GM21825 (cell line): ENCODE measurements around the gene SNCB.

ENCODE experiments used
- ATAC-seq: cut with Tn5 transposase; IDR thresholded peaks from one replicate; pipeline ENCODE4 v1.9.1; 2021; ENCODE audit warnings: mild to moderate bottlenecking, moderate library complexity; ENCODE audit not compliant: unreplicated experiment

Gene SNCB

DNA sequence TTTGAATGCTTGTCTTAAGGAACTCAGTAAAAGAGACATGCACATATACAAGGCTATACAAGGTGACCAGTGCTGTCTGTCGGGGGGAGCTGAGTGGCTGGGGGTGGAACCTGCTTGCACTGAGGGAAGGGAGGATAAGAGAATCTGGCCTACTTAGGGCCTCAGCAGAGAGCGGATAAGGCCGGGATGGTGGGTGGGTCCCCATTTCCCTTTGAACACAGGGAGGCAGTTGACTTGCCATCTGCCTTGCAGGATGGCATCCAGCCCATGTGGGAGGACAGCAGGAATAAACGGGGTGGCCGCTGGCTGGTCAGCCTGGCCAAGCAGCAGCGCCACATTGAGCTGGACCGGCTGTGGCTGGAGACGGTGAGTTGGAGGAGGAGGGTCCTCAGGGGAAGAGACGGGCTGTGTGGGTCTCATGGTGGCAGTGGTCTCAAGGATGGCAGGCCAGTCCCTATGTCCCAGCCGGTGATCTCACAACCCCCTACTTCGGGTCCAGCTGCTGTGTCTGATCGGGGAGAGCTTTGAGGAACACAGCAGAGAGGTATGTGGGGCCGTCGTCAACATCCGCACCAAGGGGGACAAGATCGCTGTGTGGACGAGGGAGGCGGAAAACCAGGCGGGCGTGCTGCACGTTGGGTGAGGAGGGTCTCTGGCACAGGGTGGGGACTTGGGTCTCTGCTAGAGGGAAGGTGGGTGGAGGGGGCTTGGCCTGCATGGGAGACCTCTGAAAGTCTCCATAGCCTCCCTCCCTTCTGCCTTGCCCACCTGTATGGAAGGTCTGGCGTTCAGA lies 14.7 kb upstream of the SNCB start:
- no peak for ATAC-seq

DNA sequence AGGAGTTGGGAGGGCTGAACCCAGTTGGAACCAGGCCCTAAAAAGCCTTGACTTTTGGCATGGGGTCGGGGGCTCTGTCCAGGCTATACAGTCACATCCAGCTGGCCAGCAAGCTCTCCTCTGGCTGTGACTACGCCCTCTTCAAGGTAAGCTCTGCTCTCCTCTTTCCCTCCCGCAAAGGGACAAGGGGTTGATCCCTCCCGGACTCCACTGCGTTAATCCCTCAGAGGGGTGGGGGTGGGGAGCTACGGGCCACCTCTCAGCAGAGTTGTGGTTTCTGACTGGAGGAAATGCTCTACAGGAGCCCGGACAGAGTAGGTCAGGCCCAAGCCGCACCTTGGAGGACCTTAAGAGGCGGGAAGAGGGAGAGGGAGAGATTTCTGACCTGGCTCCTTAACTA lies 14.0 kb upstream of the SNCB start:
- ATAC-seq, result no peak

- no peak for ATAC-seq
Observed at GRCh38 chr5:176643491-176644219, 13.3 kb upstream of the SNCB start.

- no peak for ATAC-seq
Observed at GRCh38 chr5:176642675-176643490, 12.5 kb upstream of the SNCB start.

- no peak for ATAC-seq
Observed at GRCh38 chr5:176640616-176641015, 10.3 kb upstream of the SNCB start.

DNA sequence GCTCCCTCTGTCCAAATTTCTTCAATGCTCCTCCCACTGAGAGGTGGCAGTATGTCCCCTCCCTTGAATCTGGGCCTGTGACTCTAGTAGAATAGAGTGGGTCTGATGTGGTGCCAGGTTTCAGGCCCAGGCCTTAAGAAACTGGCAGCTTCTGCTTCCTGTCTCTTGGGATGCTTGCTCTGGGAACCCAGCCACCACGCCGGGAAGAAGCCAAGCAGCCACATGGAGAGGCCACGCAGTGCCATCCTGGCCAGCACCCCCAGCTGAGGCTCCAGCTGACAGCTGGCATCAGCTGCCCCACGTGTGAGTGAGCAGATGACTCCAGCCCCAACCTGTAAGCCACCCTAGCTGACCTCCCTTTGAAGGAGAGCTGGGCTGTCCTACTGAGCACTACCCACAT lies 9.6 kb upstream of the SNCB start:
- ATAC-seq, result no peak

- no peak for ATAC-seq
Observed at GRCh38 chr5:176639208-176639607, 8.9 kb upstream of the SNCB start.

DNA sequence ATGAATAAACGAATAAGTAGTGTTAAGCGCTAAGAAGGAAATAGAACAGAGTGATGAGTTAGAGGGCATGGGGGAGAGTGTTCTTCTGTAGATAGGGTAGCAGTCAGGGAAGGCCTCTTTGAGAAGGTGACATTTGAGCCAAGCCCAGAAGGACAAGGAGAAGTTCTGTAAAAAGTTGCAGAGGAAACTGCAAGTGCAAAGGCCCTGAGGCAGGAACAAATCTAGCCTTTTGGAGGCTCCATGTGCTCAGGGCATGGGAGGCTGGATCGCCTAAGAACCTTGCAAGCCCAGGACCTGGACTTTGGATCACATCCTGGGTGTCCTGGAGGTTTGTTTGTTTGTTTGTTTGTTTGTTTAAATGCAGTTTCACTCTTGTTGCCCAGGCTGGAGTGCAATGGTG lies 8.1 kb upstream of the SNCB start:
- no peak for ATAC-seq

GRCh38 chr5:176637556-176637955 lies 7.2 kb upstream of the SNCB start:
- no peak for ATAC-seq

- no peak for ATAC-seq
Observed at GRCh38 chr5:176636426-176636825, 6.1 kb upstream of the SNCB start.

GRCh38 chr5:176633598-176633997 lies 3.3 kb upstream of the SNCB start:
- no peak for ATAC-seq

DNA sequence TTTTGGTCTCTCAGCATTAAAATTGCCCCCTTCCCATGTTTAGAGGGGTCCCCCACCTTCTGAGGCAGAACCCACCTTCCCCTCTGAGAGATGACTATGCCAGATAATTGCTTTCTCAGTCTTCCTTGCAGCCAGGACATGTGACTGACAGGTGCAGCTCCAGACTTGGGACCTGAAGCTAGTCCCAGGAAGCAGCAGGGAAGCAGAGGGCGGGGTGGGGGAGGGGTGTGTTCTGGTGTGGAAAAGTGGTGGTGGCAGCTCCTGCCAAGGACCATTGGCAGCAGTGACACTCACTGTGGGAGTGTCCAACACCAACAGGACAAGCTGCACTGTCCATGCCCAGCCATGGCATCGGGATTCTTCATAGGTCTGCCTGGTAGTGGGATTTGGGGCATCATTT lies 2.4 kb upstream of the SNCB start:
- ATAC-seq, result no peak

DNA sequence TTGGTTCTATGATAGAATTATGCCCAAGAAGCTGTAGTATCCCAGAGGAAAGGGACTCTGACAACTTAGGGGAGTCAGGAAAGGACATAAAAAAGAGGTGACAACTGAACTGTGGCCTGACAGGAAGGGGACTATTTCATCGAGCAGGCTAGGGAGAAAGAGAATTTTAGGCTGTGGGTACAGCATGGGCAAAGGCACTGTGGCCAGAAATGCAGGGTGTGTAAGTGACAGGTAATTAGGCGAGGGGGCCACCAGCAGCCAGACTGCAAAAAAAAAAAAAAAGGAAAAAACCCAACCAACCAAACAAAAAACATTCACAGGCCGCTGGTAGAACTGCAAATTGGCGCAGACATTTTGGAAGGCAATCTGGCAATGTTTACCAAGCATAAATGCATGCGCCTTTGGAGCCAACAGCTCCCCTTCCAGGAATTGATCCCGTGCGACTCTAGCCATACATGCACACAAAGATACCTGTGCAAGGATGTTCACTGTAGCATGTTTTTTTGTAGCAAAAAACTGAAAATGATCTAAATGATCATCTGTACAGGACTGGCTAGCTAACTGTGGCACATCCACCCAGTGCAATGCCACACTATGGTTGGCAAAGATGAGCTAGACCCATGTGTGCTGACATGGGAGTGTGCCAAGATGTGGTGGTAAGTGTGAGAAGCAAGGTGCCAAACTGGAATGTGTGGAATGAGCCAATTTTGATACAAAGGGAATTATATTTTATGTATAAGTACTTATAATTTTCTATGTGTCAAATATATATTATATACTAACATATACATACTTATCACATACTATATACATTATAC lies 1.3 kb upstream of the SNCB start:
- no peak for ATAC-seq

DNA sequence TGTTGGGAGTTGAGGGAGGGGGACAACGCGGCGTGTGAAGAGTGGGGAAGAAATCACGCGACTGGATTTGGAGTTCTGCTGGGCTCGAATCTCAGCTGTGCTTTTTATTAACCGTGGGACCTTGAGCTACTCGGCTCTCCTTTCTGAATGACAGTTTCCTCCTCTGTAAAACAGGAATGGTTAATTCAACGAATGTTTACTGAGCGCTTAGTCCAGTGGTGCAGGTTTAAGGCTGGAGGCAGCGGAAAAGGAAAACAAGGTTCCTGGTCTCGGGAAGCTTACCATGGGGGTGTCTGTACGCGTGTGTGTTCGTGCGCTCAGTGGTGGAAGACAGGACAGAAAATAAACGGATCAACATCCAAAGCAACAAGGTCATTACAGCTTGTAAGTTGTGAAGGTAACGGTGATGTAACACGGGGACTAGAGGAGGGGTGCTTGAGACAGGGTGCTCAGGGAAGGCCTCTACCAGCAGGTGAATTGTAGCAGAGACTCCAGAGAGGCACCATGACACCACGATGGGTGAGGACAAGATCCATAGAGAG lies 418 bp upstream of the SNCB start:
- ATAC-seq, result no peak

GRCh38 chr5:176629317-176629852 lies 949 bp downstream of the SNCB start:
- ATAC-seq, result no peak

DNA sequence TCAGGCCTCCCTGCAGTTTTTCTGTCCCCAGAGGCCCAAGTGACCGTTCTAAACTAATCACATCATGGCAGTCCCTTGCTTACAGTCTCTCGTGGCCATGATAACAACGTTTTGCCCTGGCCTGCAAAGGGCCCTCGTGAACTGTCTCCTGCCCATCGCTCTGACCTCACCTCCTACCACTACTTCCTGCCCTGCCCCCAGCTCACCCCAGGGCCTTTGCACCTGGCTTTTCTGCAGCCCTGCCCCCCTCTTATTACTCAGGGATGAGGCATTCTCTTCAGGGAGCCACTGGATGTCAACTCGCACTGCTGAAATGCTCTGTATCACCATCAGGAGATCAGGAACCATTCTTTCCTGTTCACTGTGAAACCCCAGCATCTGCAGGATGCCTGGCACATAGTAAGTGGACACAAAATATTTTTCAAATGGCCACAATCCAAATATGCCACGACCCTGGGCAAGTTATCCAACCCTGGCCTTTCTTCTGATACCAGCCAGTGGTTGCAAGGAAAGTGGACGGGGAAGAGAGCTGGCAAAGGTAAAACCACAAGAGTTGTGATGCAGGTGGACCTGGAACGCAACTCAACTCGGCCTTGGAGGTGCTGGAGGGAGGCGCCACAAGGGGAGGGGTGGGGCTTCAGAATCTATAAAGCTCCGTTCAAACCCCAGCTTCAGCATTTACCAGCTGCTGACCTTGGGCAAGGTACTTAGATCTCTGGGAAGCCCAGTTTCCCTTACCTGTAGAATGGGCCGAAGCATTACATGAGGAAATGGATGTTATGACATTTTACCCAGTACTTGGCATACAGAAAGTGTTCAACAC lies 1.7 kb downstream of the SNCB start:
- ATAC-seq, result no peak

GRCh38 chr5:176627582-176627981 lies 2.8 kb downstream of the SNCB start:
- ATAC-seq, result no peak

DNA sequence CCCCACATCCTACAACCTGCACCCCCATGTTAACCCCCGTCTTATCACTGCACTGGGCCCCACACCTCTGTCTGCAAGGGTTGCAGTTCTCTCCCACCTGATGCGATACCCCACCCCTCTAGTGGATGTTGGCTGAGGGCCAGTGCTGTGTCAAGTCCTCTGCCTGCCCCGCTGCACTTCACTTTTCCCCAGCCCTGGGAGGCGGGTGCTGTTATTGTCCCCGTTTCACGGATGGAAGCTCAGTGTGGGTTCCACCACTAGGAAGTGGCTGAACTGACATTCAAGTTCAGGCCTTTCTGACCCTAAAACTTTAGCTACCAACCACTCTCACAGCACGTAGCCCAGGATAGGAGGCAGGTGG lies 3.5 kb downstream of the SNCB start:
- no peak for ATAC-seq
